GM12875 (cell line): ENCODE data around the gene NEB.

Source experiments
- H3K4me3 ChIP-seq: one replicate; pipeline ENCODE4 v1.5.1; 2011; ENCODE audit warnings: low read depth, low read length, control low read depth
- TF ChIP-seq, protein P1 (sequence below): IDR thresholded peaks from 2 replicates; pipeline ENCODE4 v1.5.1; 2011; ENCODE audit warnings: low read depth, mild to moderate bottlenecking, control low read depth, inconsistent platforms, low read length, moderate library complexity, borderline replicate concordance; ENCODE audit not compliant: insufficient read depth

NEB gene

DNA sequence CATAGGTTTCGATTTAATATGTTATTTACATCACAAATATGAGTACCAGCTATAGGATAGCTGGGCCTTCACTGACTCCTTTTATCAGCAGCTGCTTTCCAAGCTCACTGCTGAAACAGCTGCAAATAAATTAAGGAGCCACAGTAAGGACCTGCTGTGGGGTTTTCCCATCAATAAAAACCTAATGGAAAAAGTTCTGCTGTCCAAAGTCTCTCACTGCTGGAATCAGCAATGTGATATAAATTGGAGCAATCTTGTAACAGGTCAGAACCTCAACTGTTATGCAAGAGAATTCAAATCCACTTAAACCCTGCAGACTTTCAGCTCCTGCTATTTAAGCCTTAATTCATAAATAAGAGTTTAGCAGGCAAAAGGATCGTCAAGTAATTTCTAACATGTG is 61.3 kb downstream of the NEB start:
- TF ChIP-seq, protein P1, sequence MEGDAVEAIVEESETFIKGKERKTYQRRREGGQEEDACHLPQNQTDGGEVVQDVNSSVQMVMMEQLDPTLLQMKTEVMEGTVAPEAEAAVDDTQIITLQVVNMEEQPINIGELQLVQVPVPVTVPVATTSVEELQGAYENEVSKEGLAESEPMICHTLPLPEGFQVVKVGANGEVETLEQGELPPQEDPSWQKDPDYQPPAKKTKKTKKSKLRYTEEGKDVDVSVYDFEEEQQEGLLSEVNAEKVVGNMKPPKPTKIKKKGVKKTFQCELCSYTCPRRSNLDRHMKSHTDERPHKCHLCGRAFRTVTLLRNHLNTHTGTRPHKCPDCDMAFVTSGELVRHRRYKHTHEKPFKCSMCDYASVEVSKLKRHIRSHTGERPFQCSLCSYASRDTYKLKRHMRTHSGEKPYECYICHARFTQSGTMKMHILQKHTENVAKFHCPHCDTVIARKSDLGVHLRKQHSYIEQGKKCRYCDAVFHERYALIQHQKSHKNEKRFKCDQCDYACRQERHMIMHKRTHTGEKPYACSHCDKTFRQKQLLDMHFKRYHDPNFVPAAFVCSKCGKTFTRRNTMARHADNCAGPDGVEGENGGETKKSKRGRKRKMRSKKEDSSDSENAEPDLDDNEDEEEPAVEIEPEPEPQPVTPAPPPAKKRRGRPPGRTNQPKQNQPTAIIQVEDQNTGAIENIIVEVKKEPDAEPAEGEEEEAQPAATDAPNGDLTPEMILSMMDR: no peak
- H3K4me3 ChIP-seq: no peak overlapping the region

DNA sequence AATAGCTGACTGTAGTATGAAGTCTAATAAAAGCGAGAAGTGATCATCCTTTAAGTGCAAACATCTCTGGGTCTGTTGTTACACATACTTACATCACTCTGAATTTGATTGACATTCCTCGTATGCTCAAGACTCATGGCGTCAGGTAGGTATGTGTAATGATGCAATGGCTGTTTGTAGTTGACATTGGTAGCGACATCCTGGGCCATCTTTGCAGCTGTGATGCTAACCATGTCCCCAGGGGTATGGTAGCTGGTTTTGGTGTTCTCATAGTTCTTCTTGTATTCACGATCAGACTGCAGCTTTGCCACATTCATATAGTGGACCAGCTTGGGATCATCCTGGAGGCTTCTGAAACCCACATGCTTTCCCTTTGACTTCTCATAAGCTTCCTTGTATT is 62.0 kb downstream of the NEB start:
- H3K4me3 ChIP-seq: no peak overlapping the region
- TF ChIP-seq, protein P1: no peak

DNA sequence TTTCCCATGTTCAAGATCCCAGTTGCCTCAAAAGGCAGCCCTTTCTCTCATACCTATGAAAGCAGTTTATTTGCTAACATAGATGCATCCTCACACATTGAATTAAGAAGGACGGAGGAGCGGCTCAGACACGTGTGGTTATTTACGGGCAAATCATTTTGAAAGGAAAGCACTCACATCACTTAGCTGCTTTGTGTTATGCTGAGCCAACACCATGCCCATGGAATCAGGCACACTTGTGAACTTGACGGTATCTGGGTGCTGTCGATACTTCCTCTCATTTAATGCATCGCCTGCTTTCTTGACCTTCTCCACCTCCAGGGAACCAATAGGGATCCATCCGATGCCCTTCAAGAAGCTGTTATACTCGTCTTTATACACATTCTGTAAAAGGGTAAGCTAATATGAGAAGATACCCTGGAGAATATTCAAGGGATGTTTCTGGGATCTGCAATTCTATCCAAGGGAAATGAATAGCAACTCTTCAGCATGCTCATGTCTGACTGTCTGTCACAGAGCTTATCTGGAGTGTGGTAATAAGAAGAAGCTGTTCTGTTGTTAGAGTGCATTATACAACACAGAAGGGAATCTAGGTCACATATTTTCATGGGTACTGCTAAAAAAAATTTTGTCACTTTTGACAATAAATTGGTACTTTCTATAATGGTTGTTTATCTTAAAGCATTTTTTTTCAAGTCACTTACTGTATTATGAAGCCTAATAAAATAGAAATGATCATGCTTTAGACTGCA is 63.3 kb downstream of the NEB start:
- no peak overlapping the region for H3K4me3 ChIP-seq
- TF ChIP-seq, protein P1: no peak

DNA sequence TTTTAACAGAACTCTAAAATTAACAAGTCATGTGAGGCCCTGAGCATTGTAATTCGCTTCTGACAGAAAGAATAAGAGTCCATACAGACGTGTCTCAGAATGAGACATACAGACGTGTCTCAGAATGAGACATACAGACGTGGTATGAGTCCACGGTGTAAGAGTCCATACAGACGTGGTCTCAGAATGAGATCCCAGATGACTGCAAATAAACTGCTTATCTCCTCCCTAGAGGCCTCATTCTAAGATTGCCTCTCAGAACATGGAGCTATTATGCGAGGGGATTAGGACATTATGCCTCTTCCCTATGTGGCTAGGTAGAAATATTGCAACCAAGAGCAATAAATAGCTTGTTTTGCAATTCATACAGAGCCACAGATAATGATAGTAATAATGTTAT is 63.9 kb downstream of the NEB start:
- TF ChIP-seq, protein P1: no peak
- no peak overlapping the region for H3K4me3 ChIP-seq

DNA sequence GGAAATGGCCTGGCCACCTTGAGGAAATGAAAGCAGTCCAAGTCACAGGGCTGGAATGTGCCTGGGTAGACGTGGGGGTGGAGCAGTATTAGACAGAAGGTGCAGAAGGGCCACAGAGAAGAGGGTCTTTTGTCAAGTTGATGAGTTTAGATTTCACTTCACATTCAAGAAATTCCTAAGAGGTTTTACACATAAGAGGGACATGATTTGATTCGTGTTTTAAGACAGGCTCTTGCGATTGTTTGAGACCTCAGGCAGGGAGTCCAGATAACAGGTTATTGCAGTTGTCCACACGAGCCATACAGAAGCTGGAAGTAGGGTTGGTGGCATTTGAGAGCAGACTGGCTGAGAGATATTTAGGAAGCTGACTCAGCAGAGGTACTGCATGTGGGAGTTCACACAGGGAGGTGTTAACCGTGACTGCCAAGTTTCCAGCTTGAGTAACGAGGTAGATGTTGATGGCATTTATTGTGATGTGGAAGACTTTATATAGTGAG is 64.6 kb downstream of the NEB start:
- H3K4me3 ChIP-seq: no peak overlapping the region
- TF ChIP-seq, protein P1: no peak

DNA sequence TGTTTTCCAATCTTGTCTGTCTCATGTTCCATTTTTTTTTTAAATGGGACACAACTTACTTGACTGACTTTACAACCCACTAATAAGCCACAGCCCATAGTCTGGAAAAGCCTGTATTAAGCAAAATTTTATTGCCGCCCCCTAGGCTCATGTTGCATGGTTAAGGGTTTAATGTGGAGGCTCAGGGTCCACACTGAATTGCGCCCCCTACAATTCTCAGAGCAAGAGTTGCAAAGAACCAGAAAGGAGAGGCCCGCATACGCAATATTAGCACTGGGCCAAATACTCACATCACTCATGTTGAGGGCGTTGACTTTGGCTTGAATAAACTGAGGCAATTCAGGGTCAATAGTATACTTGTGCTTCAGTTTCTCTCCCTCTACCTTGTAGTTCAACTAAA is 65.5 kb downstream of the NEB start:
- TF ChIP-seq, protein P1: no peak
- no peak overlapping the region for H3K4me3 ChIP-seq

DNA sequence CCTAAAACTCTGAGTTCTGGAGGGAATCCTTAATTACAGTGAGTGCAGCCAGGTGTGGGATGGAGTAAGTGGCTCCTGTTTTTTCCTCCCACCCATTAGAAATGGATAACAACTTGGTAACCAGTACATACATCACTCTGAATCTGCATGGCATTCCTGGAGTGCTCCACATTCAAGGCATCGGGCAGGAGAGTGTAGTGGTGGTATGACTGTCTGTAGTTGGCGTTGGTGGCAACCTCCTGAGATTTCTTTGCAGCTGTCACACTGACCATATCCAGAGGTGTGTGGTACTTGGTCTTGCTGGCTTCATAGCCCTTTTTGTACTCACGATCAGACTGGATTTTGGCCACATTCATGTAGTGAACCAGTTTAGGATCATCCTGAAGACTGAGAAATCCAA is 68.3 kb downstream of the NEB start:
- H3K4me3 ChIP-seq: no peak overlapping the region
- TF ChIP-seq, protein P1: no peak
